ENCODE data around the gene C13orf46.

The C13orf46 gene

GRCh38 chr13:114019367-114019766 lies 45.5 kb upstream of the C13orf46 start:
- TF ChIP-seq CTCF (IDR thresholded peaks at IDR 0.05; ENCODE audit: insufficient read depth, low read length, missing control alignments), result no peak
- no peak overlapping the region for H3K4me3 ChIP-seq (ENCODE audit: low read depth, low read length)
- no peak for DNase-seq (ENCODE audit: low read depth, low spot score)
- POLR2A ChIA-PET, result no interaction called here
- CTCF ChIA-PET, result interaction anchor here (1.1 kb wide), 1 partner anchor 207 kb away, joined by 3 read pairs; no protein-coding TSS in a partner anchor

DNA sequence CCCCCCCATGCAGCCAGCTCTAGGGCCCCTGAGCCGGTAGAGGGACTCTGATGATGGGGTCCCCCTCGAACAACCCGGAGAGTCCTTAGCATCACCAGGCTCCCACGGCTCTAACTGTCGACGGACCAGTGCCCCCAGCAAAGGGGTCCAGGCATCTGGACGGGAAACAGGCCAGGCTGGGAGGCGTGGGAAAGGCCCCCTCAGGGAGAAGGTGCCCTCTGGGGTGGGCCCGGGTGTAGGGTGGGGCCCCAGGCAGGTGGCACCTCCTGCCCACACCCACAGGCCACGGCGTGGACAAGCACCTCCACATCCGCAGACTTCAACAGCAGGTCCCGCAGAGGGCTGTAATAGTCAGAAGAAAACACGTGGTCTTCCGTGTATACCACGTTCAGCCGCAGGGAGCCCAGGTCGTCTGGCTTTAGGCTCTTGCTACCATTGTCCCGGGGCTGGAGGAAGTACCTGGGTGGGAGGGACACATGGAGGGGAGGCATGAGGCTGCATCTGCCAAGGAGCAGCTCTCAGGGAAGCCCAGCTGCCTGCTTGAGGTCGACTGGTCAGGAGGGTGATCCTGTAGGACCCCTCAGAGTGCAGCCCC lies 44.7 kb upstream of the C13orf46 start:
- no peak overlapping the region for H3K4me3 ChIP-seq (ENCODE audit: low read depth, low read length)
- ChIA-PET CTCF (interaction anchor here (1.1 kb wide), 1 partner anchor 208 kb away, joined by 3 read pairs; no protein-coding TSS in a partner anchor), POLR2A (no interaction called here)
- DNase-seq (ENCODE audit: low read depth, low spot score), result no peak
- no peak for TF ChIP-seq CTCF (IDR thresholded peaks at IDR 0.05; ENCODE audit: insufficient read depth, low read length, missing control alignments)

DNA sequence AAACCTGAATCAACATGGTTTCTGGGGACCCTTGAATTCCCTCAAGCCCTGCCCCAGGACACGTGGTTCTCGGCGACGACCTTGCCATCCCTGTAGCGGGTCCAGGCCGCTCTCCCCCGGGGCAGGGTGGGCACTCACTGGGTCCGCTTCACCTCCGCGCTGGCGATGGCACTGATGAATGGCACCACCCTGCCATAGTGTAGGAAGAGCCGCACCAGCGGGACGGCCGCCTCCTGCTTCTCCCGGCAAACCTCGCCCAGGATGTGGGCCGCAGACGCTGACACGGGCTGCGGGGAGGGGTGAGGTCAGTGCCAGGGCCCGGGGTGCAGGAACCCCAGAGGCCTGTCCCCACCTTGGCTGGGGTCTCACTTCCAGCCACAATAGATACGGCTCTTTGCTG lies 44.1 kb upstream of the C13orf46 start:
- H3K4me3 ChIP-seq (ENCODE audit: low read depth, low read length), result no peak overlapping the region
- CTCF ChIA-PET, result interaction anchor here (1.1 kb wide), 1 partner anchor 208 kb away, joined by 3 read pairs; no protein-coding TSS in a partner anchor
- POLR2A ChIA-PET, result no interaction called here
- TF ChIP-seq CTCF (IDR thresholded peaks at IDR 0.05; ENCODE audit: insufficient read depth, low read length, missing control alignments), result no peak
- no peak for DNase-seq (ENCODE audit: low read depth, low spot score)

- DNase-seq (ENCODE audit: low read depth, low spot score), result no peak
- POLR2A ChIA-PET, result no interaction called here
- TF ChIP-seq CTCF (IDR thresholded peaks at IDR 0.05; ENCODE audit: insufficient read depth, low read length, missing control alignments), result peak; percentile 42
These were observed 43.3 kb upstream of the C13orf46 start for GRCh38 chr13:114017028-114017630.

DNA sequence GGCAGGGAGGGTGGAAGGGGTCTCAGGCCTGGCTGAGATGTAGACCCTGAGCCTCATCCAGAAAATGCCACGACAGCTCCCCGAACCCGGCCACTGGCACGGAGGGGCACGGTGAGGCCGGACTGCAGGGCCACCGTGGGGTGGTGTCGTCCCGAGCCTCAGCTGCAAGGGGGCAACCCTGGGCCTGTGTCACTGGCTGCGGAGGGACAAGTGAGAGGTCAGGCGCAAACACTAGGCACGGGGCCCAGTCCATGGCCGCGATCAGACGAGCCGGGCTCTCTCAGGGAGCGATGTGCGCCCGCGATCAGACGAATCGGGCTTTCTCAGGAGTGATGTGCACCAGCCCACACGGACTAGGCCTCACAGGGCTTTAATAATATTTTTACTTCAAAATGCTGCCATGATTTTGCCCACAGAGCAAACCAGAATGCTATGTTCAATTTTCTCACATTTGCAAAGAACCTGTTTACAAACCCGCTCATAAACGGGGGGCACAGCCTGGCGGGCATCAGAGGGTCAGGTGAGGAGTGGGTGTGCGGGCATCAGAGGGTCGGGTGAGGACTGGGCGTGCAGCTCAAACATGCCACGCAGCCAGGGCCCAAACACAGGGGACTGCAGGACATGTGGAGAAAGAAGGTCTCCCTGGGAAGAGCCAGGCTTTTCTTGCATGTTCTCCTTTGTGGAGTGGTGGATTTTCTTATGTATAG lies 42.6 kb upstream of the C13orf46 start:
- ChIA-PET POLR2A (no interaction called here), CTCF (interaction anchor here (0.8 to 1.0 kb wide), 3 partner anchors 9 to 23 kb away, joined by 3 read pairs; no protein-coding TSS in a partner anchor)
- DNase-seq (ENCODE audit: low read depth, low spot score), result no peak
- no peak for TF ChIP-seq CTCF (IDR thresholded peaks at IDR 0.05; ENCODE audit: insufficient read depth, low read length, missing control alignments)
- no peak overlapping the region for H3K4me3 ChIP-seq (ENCODE audit: low read depth, low read length)

More at GRCh38 chr13:114017028-114017630, 43.3 kb upstream of the C13orf46 start:
- no peak overlapping the region for H3K4me3 ChIP-seq (ENCODE audit: low read depth, low read length)
- CTCF ChIA-PET, result interaction anchor here (1.0 kb wide), 2 partner anchors 8 to 23 kb away, joined by 3 read pairs; no protein-coding TSS in a partner anchor

DNA sequence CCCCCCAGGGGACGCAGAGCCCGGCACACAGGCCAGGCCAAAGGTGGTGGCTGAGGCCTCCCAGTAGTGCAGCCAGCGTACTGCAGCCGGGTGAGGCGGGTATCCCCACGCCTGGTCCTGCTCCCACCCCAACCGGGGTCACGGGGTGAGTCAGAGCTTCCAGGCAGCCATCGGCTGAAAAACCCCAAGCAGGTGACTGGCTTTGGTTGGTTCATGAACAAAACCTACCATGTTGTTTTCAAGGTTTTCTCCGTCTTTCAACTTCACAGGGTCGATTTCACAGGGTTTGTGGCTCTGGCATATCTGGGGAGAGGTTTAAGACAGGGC lies 42.1 kb upstream of the C13orf46 start:
- CTCF ChIA-PET, result interaction anchor here (0.8 kb wide), 1 partner anchor 11 kb away, joined by 3 read pairs; no protein-coding TSS in a partner anchor
- no peak for DNase-seq (ENCODE audit: low read depth, low spot score)
- POLR2A ChIA-PET, result no interaction called here
- H3K4me3 ChIP-seq (ENCODE audit: low read depth, low read length), result no peak overlapping the region
- no peak for TF ChIP-seq CTCF (IDR thresholded peaks at IDR 0.05; ENCODE audit: insufficient read depth, low read length, missing control alignments)
